Cerebellar cortex (tissue), 1 donor: ENCODE results near the gene PRDM16.

Experiments
- DNase-seq: peaks from one replicate; pipeline ENCODE4 v3.0.0-alpha.2; 2015; ENCODE audit warnings: low spot score

Gene PRDM16

GRCh38 chr1:3032371-3033039, 36.5 kb upstream of the PRDM16 start:
- DNase-seq = no peak

- DNase-seq = no peak
These were observed 35.8 kb upstream of the PRDM16 start for GRCh38 chr1:3033040-3033789.

GRCh38 chr1:3033790-3034090, 35.3 kb upstream of the PRDM16 start:
- DNase-seq = no peak

- DNase-seq = no peak
These were observed 34.8 kb upstream of the PRDM16 start for GRCh38 chr1:3034162-3034561.

GRCh38 chr1:3034728-3035562, 34.1 kb upstream of the PRDM16 start:
- no peak for DNase-seq

GRCh38 chr1:3035563-3036446, 33.2 kb upstream of the PRDM16 start:
- no peak for DNase-seq

GRCh38 chr1:3036447-3037280, 32.3 kb upstream of the PRDM16 start:
- no peak for DNase-seq

GRCh38 chr1:3037281-3038040, 31.5 kb upstream of the PRDM16 start:
- DNase-seq = no peak

- no peak for DNase-seq
These were observed 30.9 kb upstream of the PRDM16 start for GRCh38 chr1:3038113-3038551.

GRCh38 chr1:3038571-3039181, 30.3 kb upstream of the PRDM16 start:
- no peak for DNase-seq

GRCh38 chr1:3040004-3040403, 29.0 kb upstream of the PRDM16 start:
- DNase-seq = no peak

- no peak for DNase-seq
These were observed 26.5 kb upstream of the PRDM16 start for GRCh38 chr1:3042481-3042880.

GRCh38 chr1:3049164-3049563, 19.8 kb upstream of the PRDM16 start:
- DNase-seq = no peak

GRCh38 chr1:3049905-3050304, 19.1 kb upstream of the PRDM16 start:
- DNase-seq = no peak

- DNase-seq = no peak
These were observed 18.4 kb upstream of the PRDM16 start for GRCh38 chr1:3050603-3051002.

GRCh38 chr1:3051270-3052268, 17.4 kb upstream of the PRDM16 start:
- no peak for DNase-seq

GRCh38 chr1:3052501-3052900, 16.5 kb upstream of the PRDM16 start:
- no peak for DNase-seq

GRCh38 chr1:3053366-3053980, 15.5 kb upstream of the PRDM16 start:
- DNase-seq = no peak
